Eye (tissue), 1 donor: ENCODE data around the gene BABAM2.

Experiments
- DNase-seq: peaks from one replicate; pipeline ENCODE4 v3.0.0-alpha.2; 2015

BABAM2 gene

GRCh38 chr2:28267282-28267681 is 376.8 kb downstream of the BABAM2 start:
- DNase-seq = no peak

DNA sequence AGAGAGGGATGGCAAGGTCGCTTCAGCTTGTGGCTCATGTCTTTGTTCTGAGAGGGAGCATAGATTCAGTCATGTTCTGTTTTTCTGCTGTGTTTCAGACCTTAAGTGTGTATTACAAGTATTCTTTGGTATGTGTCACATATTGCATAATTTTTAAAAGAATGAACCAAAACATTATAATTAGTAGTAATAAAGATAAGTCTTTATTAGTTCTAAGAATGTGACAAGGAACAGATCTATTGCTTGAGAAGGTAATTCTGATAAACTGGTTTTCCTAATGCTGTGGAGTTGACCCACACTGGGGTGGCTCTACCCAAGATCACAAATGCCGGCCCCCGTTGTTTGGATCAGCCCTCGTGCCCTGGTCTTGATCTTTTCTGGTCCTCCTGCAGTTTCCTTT is 377.9 kb downstream of the BABAM2 start:
- DNase-seq = no peak

- no peak for DNase-seq
Measured at GRCh38 chr2:28269019-28269784, 378.7 kb downstream of the BABAM2 start.

- DNase-seq = no peak
Measured at GRCh38 chr2:28270456-28271152, 380.1 kb downstream of the BABAM2 start.

GRCh38 chr2:28271231-28271918 is 380.8 kb downstream of the BABAM2 start:
- no peak for DNase-seq

DNA sequence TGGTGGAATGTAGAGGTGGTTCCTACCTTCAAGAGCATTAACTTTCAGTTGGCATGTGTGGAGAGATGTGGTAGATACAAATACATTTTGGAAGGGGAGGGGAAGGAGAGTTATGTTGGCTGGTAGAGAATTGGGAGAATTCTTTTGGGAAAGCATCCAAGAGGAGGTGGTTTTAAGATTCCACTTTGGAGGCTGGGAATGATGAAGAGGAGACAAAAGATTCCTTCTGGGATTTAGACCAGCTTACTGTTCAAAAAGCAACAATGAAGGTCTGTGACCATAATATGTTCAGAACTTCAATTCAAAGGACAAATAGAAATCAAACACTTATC is 381.4 kb downstream of the BABAM2 start:
- DNase-seq = no peak

GRCh38 chr2:28273751-28274150 is 383.2 kb downstream of the BABAM2 start:
- no peak for DNase-seq

DNA sequence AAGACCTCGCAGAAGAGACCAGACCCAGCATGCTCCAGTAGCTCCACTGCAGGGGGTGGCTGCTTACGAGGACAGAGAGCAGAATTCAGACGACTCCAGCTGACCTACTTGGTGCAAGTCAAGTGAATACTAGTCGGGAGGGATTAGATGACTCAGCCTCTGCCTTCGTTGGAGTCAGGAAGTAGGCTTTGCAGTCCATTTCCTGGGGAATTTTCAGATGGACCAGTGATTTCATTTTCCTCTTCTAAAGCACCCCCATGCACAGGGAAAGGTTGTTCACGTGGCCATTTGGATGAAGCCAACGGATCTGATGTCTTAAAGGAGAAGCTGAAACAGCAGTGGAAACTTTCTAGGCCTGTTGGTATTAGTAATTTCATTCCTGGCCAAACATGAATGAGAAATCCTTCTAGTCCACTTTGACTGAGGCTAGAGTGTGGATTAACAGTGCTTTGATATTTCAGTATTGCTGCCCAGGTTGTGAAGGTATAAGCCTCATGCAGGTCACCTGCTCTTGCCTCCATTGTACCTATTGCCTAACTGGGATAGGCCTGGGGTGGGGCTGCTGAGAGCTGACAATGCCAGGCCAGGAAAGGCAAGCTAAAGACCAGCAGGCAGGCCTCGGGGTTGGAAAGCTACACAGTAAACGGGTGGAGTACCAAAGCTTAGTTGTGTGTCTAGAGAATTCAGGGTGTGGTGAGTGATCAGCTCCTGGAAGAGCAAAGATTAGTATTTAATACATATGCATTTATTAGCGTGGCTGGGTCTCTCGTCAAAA is 384.6 kb downstream of the BABAM2 start:
- DNase-seq = no peak

- DNase-seq = no peak
Measured at GRCh38 chr2:28276076-28276618, 385.6 kb downstream of the BABAM2 start.

DNA sequence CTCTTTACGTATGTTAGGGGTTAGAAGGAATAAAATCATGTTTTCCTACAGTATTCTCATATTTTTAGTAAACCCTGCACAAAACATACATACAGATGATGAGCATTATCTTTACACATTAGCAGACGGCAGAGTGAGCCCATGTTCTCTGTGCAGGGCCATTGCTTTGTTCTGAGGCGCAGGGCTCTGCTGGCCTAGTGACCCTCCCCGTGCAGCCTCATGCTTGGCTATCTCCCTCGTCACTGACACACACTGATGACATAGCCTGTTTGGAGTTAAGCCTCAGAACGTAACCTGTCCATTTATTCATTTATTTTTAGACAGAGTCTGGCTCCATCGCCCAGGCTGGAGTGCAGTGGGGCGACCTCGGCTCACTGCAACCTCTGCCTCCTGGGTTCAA is 386.3 kb downstream of the BABAM2 start:
- DNase-seq = no peak

- DNase-seq = no peak
Measured at GRCh38 chr2:28277466-28277865, 386.9 kb downstream of the BABAM2 start.

GRCh38 chr2:28279371-28279770 is 388.8 kb downstream of the BABAM2 start:
- no peak for DNase-seq

GRCh38 chr2:28280619-28281018 is 390.1 kb downstream of the BABAM2 start:
- DNase-seq = no peak

GRCh38 chr2:28281739-28282138 is 391.2 kb downstream of the BABAM2 start:
- DNase-seq = no peak

GRCh38 chr2:28282248-28282647 is 391.7 kb downstream of the BABAM2 start:
- DNase-seq = no peak

DNA sequence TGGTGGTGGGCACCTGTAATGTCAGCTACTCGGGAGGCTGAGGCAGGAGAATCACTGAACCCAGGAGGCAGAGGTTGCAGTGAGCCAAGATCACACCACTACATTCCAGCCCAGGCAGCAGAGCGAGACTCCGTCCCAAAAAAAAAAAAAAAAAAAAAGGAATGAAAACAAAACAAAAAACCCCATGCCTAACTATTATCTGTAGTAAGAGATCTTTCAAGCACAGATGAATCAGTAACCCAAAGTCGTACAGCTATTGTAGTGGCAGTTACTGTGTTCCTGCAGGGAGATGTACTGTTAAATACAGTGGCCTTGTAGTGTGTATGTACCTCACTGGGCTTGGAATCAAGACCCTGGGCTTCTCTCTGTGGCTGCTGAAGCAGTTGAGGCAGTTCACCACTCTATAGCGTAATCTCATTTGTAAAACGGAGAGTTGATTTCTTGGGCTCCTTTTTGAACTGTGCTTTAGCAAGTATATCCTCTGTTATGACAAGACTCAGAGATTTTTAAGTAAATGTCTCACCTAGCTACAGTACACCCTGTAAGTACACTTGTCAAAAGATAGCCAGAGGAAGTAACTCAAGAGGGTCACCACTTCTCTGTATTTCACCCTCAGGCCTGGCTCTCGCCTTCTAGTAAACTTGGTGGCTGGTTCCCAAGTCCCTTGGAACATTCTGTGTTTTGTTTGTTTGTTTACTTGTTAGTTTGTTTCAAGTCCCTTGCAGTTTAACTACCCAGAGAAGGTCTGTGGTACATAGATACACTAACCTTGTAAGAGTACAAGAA is 392.5 kb downstream of the BABAM2 start:
- no peak for DNase-seq

DNA sequence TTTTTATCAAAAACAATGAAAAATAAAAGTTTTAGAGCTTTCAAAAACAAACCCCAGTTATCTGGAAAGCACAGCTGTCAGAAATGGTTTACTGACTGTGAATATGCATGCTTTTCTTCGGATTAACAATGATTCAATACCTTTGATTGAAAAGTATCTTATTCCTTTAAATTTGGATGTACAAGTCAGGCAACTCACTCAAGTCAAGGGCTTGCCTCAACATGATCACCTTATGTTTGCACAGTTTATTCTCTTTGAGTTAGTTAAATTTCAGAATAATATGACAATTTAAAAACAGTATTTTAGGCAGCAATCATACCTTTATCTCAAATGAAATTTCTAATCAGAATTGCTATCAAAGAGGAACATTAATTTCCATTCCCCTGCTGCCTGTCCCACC is 393.3 kb downstream of the BABAM2 start:
- no peak for DNase-seq

GRCh38 chr2:28286678-28287077 is 396.1 kb downstream of the BABAM2 start:
- no peak for DNase-seq

DNA sequence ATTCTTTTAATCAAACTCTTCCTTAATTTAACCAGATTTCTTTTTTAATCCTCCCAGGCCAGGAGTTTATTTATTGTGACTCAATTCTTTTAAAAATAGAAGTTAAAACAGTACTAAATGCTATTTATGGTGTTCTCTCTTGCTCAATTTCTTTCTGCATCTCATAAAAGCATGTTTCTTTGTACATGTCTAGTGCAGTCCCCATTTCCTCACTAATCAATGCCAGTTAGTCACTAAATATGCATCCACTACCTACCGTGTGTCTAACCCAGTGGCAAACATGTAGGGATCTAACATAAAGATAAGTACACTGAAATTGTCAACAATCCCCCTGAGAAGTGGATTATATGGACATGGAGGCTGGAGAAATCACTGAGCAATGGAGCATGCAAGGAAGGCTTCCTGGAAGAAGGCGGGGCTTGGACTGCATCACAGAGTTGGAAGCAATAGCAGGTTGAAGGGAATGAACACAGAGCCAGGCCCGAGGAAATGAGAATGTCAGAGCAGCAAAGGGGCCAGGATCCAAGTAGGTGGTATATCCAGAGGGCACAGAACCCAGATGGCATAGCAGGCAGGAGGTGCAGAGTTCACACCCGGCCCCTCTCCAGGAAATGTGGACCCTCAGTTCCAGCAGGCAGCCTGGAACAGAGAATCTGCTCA is 396.9 kb downstream of the BABAM2 start:
- no peak for DNase-seq

DNA sequence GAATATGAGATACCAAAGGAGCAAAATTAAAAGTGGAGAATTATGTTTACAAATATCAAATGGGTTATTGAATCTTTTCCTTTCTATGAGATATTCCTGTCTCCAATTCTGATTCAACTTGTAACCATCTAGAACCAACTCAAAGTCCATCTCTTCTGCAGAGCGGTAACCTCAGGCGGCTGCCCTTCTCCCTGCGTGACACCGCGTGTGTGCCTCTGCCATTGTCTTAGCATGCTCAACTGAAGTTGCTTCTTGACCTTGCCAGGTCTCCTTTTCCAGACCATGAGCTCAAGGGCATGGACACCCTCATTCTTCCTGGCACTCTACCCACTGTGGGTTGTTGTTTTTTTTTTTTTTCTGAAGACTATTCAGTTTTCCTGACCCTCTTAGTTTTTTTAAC is 398.1 kb downstream of the BABAM2 start:
- no peak for DNase-seq

- no peak for DNase-seq
Measured at GRCh38 chr2:28291811-28292440, 401.4 kb downstream of the BABAM2 start.
